LNCaP clone FGC (cell line): ENCODE measurements around the gene USP27X.

ENCODE experiments used
- DNase-seq: peaks from one replicate; pipeline ENCODE4 v3.0.0-alpha.2; 2011; ENCODE audit warnings: low read depth
- H3K4me3 ChIP-seq: 2 replicates; pipeline ENCODE4 v1.5.1; 2011; ENCODE audit warnings: mild to moderate bottlenecking, low read depth, low read length, control low read depth
- TF ChIP-seq, protein P1 (sequence below): IDR thresholded peaks from 2 replicates; pipeline ENCODE4 v1.5.1; 2012; ENCODE audit warnings: mild to moderate bottlenecking; ENCODE audit not compliant: control insufficient read depth, insufficient read depth; ENCODE audit errors: extremely low read depth

The USP27X gene

DNA sequence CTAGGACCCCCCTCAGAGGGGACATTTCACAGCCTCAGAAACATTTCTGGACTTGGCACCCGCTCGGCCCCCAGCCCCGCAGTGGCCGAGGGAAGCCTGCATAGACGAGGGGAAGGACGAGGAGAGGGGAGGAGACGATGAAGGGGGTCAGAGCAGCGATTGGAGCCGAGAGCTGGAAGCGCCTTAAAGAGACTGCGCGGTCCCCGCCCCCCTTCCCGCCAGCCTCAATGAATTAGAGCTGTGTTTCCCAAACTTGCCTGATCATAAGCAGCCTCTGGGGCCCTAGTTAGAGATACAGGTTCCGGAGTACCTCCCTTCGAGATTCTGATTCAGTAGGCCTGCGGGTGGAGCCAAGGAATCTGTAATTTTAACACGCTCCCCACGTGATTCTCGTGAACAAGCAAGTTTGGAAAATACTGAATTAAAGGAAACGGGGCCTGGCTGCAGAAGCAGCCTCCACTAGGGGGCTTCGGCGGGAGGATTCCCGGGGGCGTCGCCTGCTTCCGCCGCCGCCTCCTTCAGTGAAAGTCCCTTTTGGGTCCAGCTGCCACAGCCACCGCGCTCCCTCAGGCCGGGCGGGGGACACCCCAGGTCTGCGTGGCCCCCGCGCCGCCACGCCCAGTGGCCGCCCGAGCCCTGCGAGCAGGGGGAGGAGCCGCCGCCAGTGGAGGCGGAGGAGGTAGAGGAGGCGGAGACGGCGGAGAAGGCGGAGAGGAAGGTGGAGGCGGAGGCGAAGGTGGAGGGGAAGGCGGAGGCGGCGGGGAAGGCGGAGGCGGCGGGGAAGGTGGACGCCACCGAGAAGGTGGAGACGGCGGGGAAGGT lies at the start of gene USP27X:
USP27X (plus strand) TSS at position 651 of the 822 bp plus-strand sequence. CDS start 824 bp downstream, outside the sequence.
- peak within 1 kb of the TSS; percentile 55 for H3K4me3 ChIP-seq
- TF ChIP-seq, protein P1, sequence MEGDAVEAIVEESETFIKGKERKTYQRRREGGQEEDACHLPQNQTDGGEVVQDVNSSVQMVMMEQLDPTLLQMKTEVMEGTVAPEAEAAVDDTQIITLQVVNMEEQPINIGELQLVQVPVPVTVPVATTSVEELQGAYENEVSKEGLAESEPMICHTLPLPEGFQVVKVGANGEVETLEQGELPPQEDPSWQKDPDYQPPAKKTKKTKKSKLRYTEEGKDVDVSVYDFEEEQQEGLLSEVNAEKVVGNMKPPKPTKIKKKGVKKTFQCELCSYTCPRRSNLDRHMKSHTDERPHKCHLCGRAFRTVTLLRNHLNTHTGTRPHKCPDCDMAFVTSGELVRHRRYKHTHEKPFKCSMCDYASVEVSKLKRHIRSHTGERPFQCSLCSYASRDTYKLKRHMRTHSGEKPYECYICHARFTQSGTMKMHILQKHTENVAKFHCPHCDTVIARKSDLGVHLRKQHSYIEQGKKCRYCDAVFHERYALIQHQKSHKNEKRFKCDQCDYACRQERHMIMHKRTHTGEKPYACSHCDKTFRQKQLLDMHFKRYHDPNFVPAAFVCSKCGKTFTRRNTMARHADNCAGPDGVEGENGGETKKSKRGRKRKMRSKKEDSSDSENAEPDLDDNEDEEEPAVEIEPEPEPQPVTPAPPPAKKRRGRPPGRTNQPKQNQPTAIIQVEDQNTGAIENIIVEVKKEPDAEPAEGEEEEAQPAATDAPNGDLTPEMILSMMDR: no peak
- DNase-seq: no peak

DNA sequence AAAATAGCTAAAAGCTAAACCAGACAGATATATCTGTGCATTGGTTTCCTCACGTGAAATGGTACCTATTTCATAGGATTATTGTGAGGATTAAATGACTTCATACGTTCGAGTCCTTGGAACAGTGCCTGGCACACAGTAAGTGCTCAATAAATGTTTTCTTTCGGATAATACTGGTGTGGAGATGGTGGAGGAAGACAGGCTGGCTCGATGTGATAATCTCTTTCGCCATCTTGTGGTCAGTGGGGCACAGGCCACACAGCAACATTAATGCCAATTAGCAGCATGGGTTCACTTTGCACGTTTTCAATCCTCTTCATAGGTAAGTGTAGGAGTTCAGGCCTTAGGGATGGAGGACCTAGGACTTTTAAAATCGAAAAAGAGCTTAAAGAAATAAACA lies 40.9 kb upstream of the USP27X start:
- TF ChIP-seq, protein P1: peak; percentile 89
- no peak overlapping the region for H3K4me3 ChIP-seq
- DNase-seq: no peak

DNA sequence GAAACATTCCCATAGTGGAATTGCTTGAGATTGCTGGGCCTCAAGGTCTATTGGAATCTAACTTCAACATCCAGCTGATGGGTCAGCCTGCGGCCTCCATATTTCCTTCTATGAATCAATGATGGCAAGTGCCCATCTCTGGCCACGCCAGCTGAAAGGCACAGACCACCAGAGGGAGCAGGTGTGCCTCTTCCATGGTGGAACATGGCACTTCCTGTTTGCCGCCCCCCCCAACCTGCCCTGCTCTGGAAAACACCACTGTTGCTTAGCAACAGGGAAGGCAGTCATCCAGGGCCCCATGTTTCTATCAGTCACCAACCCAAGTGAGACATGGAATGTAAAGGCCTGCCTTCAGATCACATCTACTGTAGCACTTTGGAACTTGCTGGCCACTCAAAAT lies 38.6 kb upstream of the USP27X start:
- peak; percentile 17 for DNase-seq
- TF ChIP-seq, protein P1: peak; percentile 48
- no peak overlapping the region for H3K4me3 ChIP-seq

DNA sequence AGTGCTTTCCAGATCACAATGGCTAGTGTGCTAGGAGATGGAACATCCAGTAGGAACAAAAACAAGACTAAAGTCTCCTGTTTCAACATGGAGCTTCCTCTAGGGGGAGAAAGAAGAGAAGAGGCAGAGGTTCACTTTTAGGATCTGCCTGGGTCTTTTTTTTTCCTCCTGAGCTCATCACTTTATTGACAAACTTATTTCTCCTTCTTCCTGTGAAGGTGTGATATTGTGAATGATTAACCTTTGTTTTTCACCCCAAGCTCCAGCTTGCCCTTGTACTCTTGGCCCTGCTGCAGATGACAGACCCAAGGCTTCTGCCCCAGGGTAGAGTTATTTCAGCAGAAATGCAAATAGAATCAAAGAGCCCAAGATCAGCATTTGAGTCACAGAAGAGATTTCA lies 36.7 kb upstream of the USP27X start:
- TF ChIP-seq, protein P1: no peak
- no peak overlapping the region for H3K4me3 ChIP-seq
- DNase-seq: no peak

DNA sequence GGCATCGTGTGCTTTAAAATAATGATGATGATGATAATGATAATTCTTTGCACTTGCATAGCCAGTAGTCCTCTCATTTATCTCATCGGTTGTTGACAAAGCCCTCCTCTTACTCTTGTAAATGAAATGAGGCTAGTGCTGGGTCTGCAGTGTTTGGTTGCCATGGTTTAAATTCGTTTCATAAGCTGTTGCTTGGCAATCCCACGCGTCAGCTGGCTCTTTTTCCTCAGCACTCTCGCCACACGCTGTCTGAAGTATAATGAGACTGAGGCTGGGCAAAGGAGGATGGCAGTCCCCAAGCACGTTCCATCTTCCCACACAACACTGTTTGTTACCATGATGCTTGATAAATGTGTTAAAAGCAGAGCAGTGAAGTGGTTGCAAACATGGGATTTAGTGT lies 34.7 kb upstream of the USP27X start:
- TF ChIP-seq, protein P1: no peak
- no peak overlapping the region for H3K4me3 ChIP-seq
- DNase-seq: no peak

DNA sequence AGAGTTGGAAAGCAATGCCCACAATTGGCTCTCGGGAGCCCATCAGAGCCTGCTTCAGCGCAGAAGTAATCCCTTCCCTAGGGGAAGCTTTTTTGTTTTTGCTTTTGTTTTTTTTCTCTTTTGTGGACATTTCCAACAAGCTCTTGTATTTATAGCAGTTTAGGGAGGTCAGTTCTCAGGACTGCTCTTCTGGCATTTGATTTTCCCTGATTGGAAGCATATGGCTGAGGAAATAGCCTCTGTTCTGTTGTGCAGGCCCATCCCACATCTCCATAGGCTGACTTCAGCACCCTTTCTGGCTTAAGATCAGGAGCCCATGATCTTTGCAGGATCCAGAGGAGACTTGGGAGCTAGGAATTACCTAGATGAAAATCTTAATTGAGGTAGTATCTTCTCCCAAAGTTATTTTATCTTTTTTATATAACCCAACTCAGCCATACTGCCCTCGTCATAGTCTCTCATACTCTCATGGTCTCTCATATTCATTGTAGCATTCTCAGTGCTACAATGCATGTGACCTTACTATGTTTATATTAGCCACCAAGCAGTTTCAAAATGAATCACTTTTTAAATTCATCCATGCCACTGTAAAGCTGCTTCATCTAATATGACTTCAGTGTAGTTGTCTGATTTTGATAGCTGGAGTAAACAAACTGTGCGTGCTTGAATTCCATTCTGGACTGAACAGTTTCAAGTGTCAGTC lies 33.4 kb upstream of the USP27X start:
- H3K4me3 ChIP-seq: no peak overlapping the region
- TF ChIP-seq, protein P1: no peak
- DNase-seq: no peak
